HEK293 (cell line): Measurements from ENCODE around the gene ITGA8.
A peak's percentile ranks its signal among the peaks of the same experiment; 100 is the strongest.

ENCODE experiments used
- CTCF ChIP-seq: fragments of 450-650 bp; formaldehyde crosslinking; IDR thresholded peaks from 2 replicates; pipeline ENCODE4 v1.5.1; 2016; ENCODE audit warnings: missing biosample characterization, missing genetic modification characterization
- ZBTB26 ChIP-seq: fragments of 450-650 bp; formaldehyde crosslinking; optimal IDR thresholded peaks from 2 replicates; pipeline ENCODE3; 2016; ENCODE audit warnings: missing biosample characterization, mild to moderate bottlenecking, missing genetic modification characterization
- ZBTB44 ChIP-seq: fragments of 450-650 bp; IDR thresholded peaks from 2 replicates; pipeline ENCODE4 v1.5.1; 2018; ENCODE audit warnings: missing biosample characterization, mild to moderate bottlenecking, missing genetic modification characterization
- ZNF426 ChIP-seq: fragments of 450-650 bp; formaldehyde crosslinking; IDR thresholded peaks from 2 replicates; pipeline ENCODE4 v1.5.1; 2017; ENCODE audit warnings: missing biosample characterization, missing genetic modification characterization, mild to moderate bottlenecking, inconsistent platforms, moderate library complexity

- TF ChIP-seq CTCF (tag by site-specific recombination) (peak; percentile 56; the same call in 1 of the 2 replicates), ZNF426 (tag by site-specific recombination) (no peak), ZBTB44 (tag by site-specific recombination) (no peak), ZBTB26 (no peak)
These were observed 4.0 kb downstream of the ITGA8 start for GRCh38 chr10:15715619-15716227.
